ENCODE data around the gene KCNH6. TPM values are rescaled to one million over a fixed set of nuclear protein-coding genes. Genes with fewer than 3 reads are reported as not detected.

KCNH6 gene
- total RNA-seq, 1 donor from 2014 or later: 13.2 TPM

GRCh38 chr17:63483038-63483437 is 40.1 kb upstream of the KCNH6 start:
- TF ChIP-seq, protein P1, sequence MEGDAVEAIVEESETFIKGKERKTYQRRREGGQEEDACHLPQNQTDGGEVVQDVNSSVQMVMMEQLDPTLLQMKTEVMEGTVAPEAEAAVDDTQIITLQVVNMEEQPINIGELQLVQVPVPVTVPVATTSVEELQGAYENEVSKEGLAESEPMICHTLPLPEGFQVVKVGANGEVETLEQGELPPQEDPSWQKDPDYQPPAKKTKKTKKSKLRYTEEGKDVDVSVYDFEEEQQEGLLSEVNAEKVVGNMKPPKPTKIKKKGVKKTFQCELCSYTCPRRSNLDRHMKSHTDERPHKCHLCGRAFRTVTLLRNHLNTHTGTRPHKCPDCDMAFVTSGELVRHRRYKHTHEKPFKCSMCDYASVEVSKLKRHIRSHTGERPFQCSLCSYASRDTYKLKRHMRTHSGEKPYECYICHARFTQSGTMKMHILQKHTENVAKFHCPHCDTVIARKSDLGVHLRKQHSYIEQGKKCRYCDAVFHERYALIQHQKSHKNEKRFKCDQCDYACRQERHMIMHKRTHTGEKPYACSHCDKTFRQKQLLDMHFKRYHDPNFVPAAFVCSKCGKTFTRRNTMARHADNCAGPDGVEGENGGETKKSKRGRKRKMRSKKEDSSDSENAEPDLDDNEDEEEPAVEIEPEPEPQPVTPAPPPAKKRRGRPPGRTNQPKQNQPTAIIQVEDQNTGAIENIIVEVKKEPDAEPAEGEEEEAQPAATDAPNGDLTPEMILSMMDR (IDR thresholded peaks at IDR 0.05; ENCODE audit: unreplicated experiment): no peak
- DNase-seq (ENCODE audit: low spot score, unreplicated experiment): no peak
- H3K4me1 Mint-ChIP-seq (ENCODE audit: low read depth): no peaks in the 10 kb centered on the region
- peaks cover 9% of the 10 kb centered on the region for H3K27me3 Mint-ChIP-seq
- no peak overlapping the region for H3K27ac Mint-ChIP-seq
- H3K36me3 Mint-ChIP-seq (ENCODE audit: insufficient read depth): no peaks in the 10 kb centered on the region
- H3K4me3 Mint-ChIP-seq (ENCODE audit: low read depth): no peak overlapping the region
- no peaks in the 10 kb centered on the region for H3K9me3 Mint-ChIP-seq (ENCODE audit: low read depth)

DNA sequence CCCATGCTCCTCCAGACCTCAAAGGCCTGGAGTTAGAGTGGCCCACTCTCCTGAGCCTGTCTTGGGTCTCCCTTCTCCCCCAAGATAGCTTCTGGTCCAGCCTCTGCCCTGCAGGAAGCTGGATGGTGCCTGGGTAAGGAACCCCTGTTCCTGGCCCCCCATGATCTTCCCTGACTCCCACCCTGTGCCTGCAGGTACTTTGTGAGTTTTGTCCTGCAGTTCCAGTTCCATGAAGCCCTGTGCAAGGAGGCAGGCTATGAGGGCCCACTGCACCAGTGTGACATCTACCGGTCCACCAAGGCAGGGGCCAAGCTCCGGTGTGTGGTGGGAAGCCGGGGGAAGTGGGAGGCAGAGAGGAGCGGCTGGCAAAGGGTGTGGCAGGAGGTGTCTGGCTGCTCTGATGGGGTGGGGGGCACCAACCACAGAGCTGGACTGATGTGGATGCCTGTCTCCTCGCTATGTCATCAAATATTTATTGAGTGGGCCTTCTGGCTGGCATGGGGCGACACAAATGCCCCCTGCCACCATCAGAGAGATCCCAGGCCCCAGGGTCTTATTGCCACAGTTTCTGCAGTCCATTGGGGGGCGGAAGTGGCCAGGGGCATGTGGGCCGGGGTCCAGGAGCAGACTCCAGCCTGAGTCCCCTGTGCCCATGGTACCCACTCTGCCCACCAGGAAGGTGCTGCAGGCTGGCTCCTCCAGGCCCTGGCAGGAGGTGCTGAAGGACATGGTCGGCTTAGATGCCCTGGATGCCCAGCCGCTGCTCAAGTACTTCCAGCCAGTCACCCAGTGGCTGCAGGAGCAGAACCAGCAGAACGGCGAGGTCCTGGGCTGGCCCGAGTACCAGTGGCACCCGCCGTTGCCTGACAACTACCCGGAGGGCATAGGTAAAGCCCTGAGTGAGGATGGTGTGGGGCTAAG is 39.2 kb upstream of the KCNH6 start:
- Mint-ChIP-seq H3K27ac (no peak overlapping the region), H3K36me3 (ENCODE audit: insufficient read depth) (no peaks in the 10 kb centered on the region), H3K4me1 (ENCODE audit: low read depth) (no peaks in the 10 kb centered on the region), H3K4me3 (ENCODE audit: low read depth) (no peak overlapping the region), H3K27me3 (peaks cover 7% of the 10 kb centered on the region), H3K9me3 (ENCODE audit: low read depth) (no peaks in the 10 kb centered on the region)
- DNase-seq (ENCODE audit: low spot score, unreplicated experiment): no peak
- TF ChIP-seq, protein P1 (IDR thresholded peaks at IDR 0.05; ENCODE audit: unreplicated experiment): no peak

DNA sequence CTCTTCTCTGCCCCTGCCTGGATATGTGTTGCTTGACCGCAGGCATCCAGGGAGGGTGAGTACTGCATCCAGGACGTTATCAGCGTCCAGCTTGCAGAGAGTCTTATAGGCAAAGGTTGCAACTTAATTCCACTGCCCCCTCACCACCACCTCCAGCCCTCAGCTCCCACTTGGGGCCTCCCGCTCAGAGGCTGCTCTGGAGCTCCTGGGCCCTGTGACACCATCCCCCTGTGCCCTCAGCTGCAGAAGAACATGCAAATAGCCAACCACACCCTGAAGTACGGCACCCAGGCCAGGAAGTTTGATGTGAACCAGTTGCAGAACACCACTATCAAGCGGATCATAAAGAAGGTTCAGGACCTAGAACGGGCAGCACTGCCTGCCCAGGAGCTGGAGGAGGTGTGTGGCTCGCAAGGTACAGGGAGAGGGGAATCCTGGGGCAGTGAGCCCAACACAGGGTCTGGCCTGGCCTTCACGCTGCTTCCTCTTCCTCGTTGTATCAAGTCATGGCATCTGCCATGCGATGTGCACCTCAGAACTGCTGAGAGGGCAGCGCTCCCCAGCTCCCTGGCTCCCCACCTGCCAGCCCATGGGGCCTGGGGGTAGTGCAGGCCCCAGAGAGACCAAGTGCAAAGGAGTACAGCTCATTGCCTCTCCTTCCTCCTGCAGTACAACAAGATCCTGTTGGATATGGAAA is 36.7 kb upstream of the KCNH6 start:
- DNase-seq (ENCODE audit: low spot score, unreplicated experiment): no peak
- Mint-ChIP-seq H3K9me3 (ENCODE audit: low read depth) (no peaks in the 10 kb centered on the region), H3K36me3 (ENCODE audit: insufficient read depth) (no peaks in the 10 kb centered on the region), H3K27ac (no peak overlapping the region), H3K4me1 (ENCODE audit: low read depth) (no peaks in the 10 kb centered on the region), H3K4me3 (ENCODE audit: low read depth) (no peak overlapping the region), H3K27me3 (peaks cover 11% of the 10 kb centered on the region)
- TF ChIP-seq, protein P1 (IDR thresholded peaks at IDR 0.05; ENCODE audit: unreplicated experiment): no peak

DNA sequence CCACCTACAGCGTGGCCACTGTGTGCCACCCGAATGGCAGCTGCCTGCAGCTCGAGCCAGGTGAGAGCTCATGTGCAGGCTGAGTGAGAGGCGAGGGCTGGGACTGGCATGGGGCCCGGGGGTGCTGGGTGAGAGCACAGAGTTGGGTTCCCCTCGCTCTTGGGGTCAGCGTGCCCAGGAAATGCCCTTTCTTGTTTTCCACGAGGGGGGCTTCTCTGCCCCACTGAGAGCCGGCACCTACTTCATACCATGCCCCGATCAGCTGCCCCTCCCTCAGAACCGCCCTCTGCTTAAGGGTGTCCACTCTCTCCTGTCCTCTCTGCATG is 36.2 kb upstream of the KCNH6 start:
- no peaks in the 10 kb centered on the region for H3K9me3 Mint-ChIP-seq (ENCODE audit: low read depth)
- TF ChIP-seq, protein P1 (IDR thresholded peaks at IDR 0.05; ENCODE audit: unreplicated experiment): no peak
- no peaks in the 10 kb centered on the region for H3K4me1 Mint-ChIP-seq (ENCODE audit: low read depth)
- H3K36me3 Mint-ChIP-seq (ENCODE audit: insufficient read depth): no peaks in the 10 kb centered on the region
- no peak for DNase-seq (ENCODE audit: low spot score, unreplicated experiment)
- peaks cover 11% of the 10 kb centered on the region for H3K27me3 Mint-ChIP-seq
- H3K27ac Mint-ChIP-seq: no peak overlapping the region
- no peak overlapping the region for H3K4me3 Mint-ChIP-seq (ENCODE audit: low read depth)

DNA sequence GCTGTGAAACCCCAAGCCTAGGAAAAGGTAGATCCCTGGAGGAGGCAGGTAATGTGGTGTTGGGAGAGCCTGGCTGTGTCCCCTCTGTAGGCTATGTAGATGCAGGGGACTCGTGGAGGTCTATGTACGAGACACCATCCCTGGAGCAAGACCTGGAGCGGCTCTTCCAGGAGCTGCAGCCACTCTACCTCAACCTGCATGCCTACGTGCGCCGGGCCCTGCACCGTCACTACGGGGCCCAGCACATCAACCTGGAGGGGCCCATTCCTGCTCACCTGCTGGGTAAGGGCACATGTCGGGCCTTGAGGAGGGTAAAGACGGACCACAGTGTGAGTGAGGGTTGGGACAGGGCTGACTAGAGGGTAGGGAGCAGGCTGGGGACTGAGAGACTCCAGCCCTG is 34.3 kb upstream of the KCNH6 start:
- Mint-ChIP-seq H3K4me1 (ENCODE audit: low read depth) (no peaks in the 10 kb centered on the region), H3K27me3 (peaks cover 13% of the 10 kb centered on the region), H3K4me3 (ENCODE audit: low read depth) (no peak overlapping the region), H3K27ac (no peak overlapping the region), H3K36me3 (ENCODE audit: insufficient read depth) (no peaks in the 10 kb centered on the region), H3K9me3 (ENCODE audit: low read depth) (no peaks in the 10 kb centered on the region)
- TF ChIP-seq, protein P1 (IDR thresholded peaks at IDR 0.05; ENCODE audit: unreplicated experiment): no peak
- DNase-seq (ENCODE audit: low spot score, unreplicated experiment): no peak
